HPDE6-E6E7 (cell line): Measurements from ENCODE around the gene PIK3R5.
"Not testable (repeated sequence)": the region's sequence is repeated elsewhere in the genome, so short reads cannot be mapped to it uniquely, and the experiment has no call there.

Experiments used
- DNase-seq: peaks from one replicate; pipeline ENCODE4 v3.0.0; 2011; ENCODE audit warnings: missing footprints; ENCODE audit errors: extremely low spot score

PIK3R5 gene

GRCh38 chr17:8986295-8986694 is 20.8 kb upstream of the PIK3R5 start:
- DNase-seq, result no peak

GRCh38 chr17:8985054-8985701 is 19.7 kb upstream of the PIK3R5 start:
- no peak for DNase-seq

DNA sequence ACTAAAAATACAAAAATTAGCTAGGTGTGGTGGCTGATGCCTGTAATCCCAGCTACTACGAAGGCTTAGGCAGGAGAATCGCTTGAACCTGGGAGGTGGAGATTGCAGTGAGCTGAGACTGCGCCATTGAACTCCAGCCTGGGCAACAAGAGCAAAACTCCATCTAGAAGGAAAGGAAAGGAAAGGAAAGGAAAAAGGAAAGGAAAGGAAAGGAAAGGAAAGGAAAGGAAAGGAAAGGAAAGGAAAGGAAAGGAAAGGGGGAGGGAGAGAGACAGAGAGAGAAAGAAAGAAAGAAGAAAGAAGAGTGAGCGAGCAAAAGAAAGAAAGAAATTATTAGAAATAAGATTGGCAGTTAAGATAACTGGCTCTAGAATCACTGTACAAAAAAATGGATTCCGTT is 18.7 kb upstream of the PIK3R5 start:
- not testable (repeated sequence) for DNase-seq

DNA sequence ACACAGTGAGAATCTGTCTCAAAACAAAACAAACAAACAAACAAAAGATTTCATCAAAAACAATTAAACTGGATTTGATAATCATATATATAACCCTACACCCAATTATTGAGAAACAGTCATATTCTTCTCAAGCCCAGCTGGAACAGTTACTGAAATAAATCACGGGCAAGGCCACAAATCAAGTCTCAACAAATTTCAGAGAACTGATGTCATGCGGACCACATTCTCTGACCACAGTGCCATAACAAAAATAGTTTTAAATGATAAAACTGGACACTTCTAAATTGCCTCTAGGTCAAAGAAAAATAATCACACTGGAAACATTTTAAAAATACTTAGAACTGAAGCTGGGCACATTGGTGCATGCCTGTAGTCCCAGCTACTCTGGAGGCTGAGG is 15.9 kb upstream of the PIK3R5 start:
- DNase-seq, result no peak

GRCh38 chr17:8979715-8980114 is 14.2 kb upstream of the PIK3R5 start:
- DNase-seq, result no peak

- no peak for DNase-seq
These were observed 11.1 kb upstream of the PIK3R5 start for GRCh38 chr17:8976638-8977037.

DNA sequence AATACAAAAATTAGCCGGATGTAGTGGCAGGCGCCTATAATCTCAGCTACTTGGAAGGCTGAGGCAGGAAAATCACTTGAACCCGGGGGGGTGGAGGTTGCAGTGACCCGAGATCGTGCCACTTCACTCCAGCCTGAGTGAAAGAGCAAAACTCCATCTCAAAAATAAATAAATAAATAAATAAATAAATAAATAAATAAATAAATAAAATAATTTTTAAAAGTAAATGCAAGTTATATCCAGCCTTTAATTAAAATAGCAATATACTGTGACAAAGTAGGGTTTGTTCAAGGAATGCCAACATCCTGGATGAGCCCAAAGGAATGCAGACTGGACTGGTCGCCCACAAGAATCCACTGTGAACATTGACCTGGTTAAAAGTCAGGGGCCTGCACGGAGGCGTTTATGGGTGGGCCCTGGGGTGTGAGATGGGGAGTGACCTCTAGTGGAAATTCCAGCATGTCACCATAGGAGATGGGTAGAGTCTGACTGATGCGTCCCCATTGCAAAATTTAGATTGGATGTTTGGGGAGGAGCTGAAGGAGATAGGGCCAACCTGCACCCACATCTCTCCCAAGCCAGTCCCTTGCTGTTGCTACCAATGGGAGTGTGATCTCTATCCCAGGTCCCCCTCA is 9.7 kb upstream of the PIK3R5 start:
- DNase-seq, result no peak

- DNase-seq, result no peak
These were observed 4.4 kb upstream of the PIK3R5 start for GRCh38 chr17:8969901-8970300.

DNA sequence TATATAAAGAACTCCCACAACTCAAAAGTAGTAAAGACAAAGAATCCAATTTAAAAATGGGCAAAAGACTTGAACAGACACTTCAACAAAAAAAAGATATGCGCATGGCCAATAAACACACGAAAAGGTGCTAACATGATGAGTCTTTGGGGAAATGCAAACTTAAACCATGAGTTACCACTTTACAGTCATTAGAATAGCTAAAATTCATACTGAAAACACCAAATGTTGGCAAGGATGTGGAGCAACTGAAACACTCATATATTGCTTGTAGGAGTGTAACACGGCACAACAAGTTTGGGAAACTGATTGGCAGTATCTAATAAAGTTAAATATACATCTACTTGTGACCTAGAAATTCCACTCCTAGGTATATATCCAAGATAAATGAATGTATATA is 3.0 kb upstream of the PIK3R5 start:
- DNase-seq, result no peak

GRCh38 chr17:8967861-8968260 is 2.4 kb upstream of the PIK3R5 start:
- DNase-seq, result no peak

GRCh38 chr17:8966926-8967325 is 1.4 kb upstream of the PIK3R5 start:
- DNase-seq, result no peak

GRCh38 chr17:8964801-8965393 is 610 bp downstream of the PIK3R5 start:
- no peak for DNase-seq

DNA sequence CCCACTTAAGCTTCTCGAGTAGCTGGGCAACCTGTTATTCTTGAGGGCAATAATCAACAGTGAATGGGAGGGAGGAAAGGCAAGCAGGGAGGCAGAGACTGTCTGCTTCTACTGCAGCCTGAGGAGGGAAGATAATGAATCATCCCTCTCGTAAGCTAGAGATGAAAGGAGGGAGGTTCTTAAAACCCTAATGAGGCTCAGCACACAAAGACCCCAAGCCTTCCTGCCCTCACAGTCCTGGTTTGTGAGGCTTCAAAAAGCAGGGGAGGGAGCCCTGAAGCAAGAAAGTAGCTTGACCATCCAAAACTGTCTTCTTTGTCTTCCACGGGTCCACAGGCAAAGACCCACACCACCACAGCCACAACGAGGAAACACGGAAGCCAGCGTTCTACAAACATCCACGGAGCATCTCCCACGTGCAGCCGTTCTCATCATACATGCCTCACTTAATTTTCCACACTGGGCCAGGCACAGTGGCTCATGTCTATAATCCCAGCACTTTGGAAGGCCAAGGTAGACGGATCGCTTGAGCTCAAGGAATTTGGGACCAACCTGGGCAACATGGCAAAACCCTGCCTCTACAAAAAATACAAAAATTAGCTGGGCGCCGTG is 1.8 kb downstream of the PIK3R5 start:
- no peak for DNase-seq

GRCh38 chr17:8963014-8963413 is 2.5 kb downstream of the PIK3R5 start:
- no peak for DNase-seq

GRCh38 chr17:8961829-8962228 is 3.7 kb downstream of the PIK3R5 start:
- DNase-seq, result no peak

- DNase-seq, result no peak
These were observed 5.0 kb downstream of the PIK3R5 start for GRCh38 chr17:8960325-8961140.

GRCh38 chr17:8959312-8959918 is 6.1 kb downstream of the PIK3R5 start:
- DNase-seq, result no peak

DNA sequence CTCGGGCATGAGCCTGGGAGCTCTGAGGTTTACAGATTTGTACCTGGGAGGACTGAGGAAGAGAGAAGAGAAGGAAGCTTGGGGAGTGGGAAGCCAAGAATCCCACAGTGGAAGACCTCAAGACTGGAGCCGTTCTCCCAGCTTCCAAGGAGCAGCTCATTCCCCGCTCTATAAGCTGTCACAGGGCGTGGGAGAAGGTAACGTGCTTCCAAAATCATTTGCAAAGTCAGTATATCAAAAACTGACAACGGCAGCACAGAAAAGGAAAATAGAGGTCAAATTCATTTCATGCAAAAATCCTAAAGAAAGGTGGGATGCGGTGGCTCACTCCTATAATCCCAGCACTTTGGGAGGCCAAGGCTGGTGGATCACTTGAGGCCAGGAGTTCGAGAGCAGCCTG is 7.8 kb downstream of the PIK3R5 start:
- DNase-seq, result no peak

DNA sequence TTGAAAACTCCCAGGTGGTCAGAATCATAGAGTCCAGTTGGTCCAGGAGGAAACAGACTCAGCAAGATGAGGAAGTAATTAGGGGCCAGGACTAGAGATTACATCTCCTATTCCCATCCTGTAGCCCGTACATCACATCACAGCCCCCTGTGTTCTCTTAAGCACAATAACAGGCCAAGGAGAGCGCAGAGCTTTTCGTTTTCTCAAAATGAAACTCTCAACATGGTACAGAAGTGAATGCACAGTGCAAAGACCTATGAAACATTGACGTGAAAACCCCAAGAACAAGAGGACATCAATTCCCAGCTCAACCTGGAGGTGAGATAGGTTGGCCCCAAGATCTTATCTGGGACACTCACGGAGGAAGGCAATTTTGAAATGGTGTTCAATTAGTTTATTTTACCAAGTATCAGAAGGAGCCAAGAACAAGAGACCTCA is 9.0 kb downstream of the PIK3R5 start:
- no peak for DNase-seq

GRCh38 chr17:8955021-8955959 is 10.2 kb downstream of the PIK3R5 start:
- no peak for DNase-seq

- no peak for DNase-seq
These were observed 11.2 kb downstream of the PIK3R5 start for GRCh38 chr17:8954339-8954738.
